DLD1 (cell line): Measurements from ENCODE around the gene DGKB.

Experiments
- in situ Hi-C: cut with HindIII; loops from 2 replicates; pipeline ENCODE4 v1.10.0; 2017; ENCODE audit warnings: low sequenced_read_pairs

DGKB gene

GRCh38 chr7:14242175-14242574 is 660.4 kb downstream of the DGKB start:
- in situ Hi-C loops, result no loop called here

GRCh38 chr7:14236834-14237233 is 665.7 kb downstream of the DGKB start:
- in situ Hi-C loops, result no loop called here

- in situ Hi-C loops, result no loop called here
These were observed 667.5 kb downstream of the DGKB start for GRCh38 chr7:14235056-14235455.

- in situ Hi-C loops, result no loop called here
These were observed 668.6 kb downstream of the DGKB start for GRCh38 chr7:14233868-14234369.

GRCh38 chr7:14233076-14233867 is 669.3 kb downstream of the DGKB start:
- in situ Hi-C loops, result no loop called here

- in situ Hi-C loops, result no loop called here
These were observed 673.5 kb downstream of the DGKB start for GRCh38 chr7:14229047-14229446.

- in situ Hi-C loops, result no loop called here
These were observed 674.2 kb downstream of the DGKB start for GRCh38 chr7:14228341-14228740.

GRCh38 chr7:14226126-14226525 is 676.4 kb downstream of the DGKB start:
- in situ Hi-C loops, result no loop called here

GRCh38 chr7:14219125-14219524 is 683.4 kb downstream of the DGKB start:
- in situ Hi-C loops, result no loop called here

GRCh38 chr7:14218338-14218737 is 684.2 kb downstream of the DGKB start:
- in situ Hi-C loops, result no loop called here

- in situ Hi-C loops, result no loop called here
These were observed 692.6 kb downstream of the DGKB start for GRCh38 chr7:14209896-14210484.

GRCh38 chr7:14207711-14208110 is 694.8 kb downstream of the DGKB start:
- in situ Hi-C loops, result no loop called here

- in situ Hi-C loops, result no loop called here
These were observed 695.4 kb downstream of the DGKB start for GRCh38 chr7:14207138-14207537.

- in situ Hi-C loops, result no loop called here
These were observed 696.4 kb downstream of the DGKB start for GRCh38 chr7:14206121-14206520.

- in situ Hi-C loops, result no loop called here
These were observed 701.2 kb downstream of the DGKB start for GRCh38 chr7:14201353-14201752.

- in situ Hi-C loops, result no loop called here
These were observed 703.2 kb downstream of the DGKB start for GRCh38 chr7:14199336-14199735.

- in situ Hi-C loops, result no loop called here
These were observed 705.3 kb downstream of the DGKB start for GRCh38 chr7:14197280-14197679.

- in situ Hi-C loops, result no loop called here
These were observed 706.0 kb downstream of the DGKB start for GRCh38 chr7:14196555-14196954.

- in situ Hi-C loops, result no loop called here
These were observed 706.7 kb downstream of the DGKB start for GRCh38 chr7:14195871-14196270.

GRCh38 chr7:14195079-14195478 is 707.5 kb downstream of the DGKB start:
- in situ Hi-C loops, result no loop called here

- in situ Hi-C loops, result no loop called here
These were observed 710.9 kb downstream of the DGKB start for GRCh38 chr7:14191686-14192098.

GRCh38 chr7:14184292-14184864 is 718.2 kb downstream of the DGKB start:
- in situ Hi-C loops, result no loop called here
